CD4-positive, alpha-beta T cell treated with Interleukin-2 at 100 ng/mL for 4 hours (primary cell): ENCODE measurements around the gene MKI67.
"Not testable (repeated sequence)": the region's sequence is repeated elsewhere in the genome, so short reads cannot be mapped to it uniquely, and the experiment has no call there.

Experiments used
- DNase-seq: peaks from one replicate; pipeline ENCODE4 v3.0.0-alpha.2; 2020; ENCODE audit warnings: low spot score

MKI67 gene

GRCh38 chr10:128125944-128126764 is at the start of gene MKI67:
MKI67 (minus strand) TSS chr10:128126423; CDS start chr10:128125667, 756 bp downstream.
- DNase-seq = peak; percentile 91

- DNase-seq = no peak
Observed at GRCh38 chr10:128174581-128175559, 48.6 kb upstream of the MKI67 start.

- DNase-seq = no peak
Observed at GRCh38 chr10:128173386-128173785, 47.2 kb upstream of the MKI67 start.

GRCh38 chr10:128172756-128173155 is 46.5 kb upstream of the MKI67 start:
- no peak for DNase-seq

GRCh38 chr10:128169811-128170379 is 43.7 kb upstream of the MKI67 start:
- no peak for DNase-seq

GRCh38 chr10:128167926-128168520 is 41.8 kb upstream of the MKI67 start:
- DNase-seq = no peak

GRCh38 chr10:128167123-128167522 is 40.9 kb upstream of the MKI67 start:
- DNase-seq = not testable (repeated sequence)

- no peak for DNase-seq
Observed at GRCh38 chr10:128166151-128166550, 39.9 kb upstream of the MKI67 start.

GRCh38 chr10:128165536-128165935 is 39.3 kb upstream of the MKI67 start:
- no peak for DNase-seq

- DNase-seq = no peak
Observed at GRCh38 chr10:128163701-128164100, 37.5 kb upstream of the MKI67 start.

GRCh38 chr10:128161031-128161430 is 34.8 kb upstream of the MKI67 start:
- no peak for DNase-seq

- no peak for DNase-seq
Observed at GRCh38 chr10:128160297-128160711, 34.1 kb upstream of the MKI67 start.

GRCh38 chr10:128158021-128158795 is 32.0 kb upstream of the MKI67 start:
- no peak for DNase-seq

GRCh38 chr10:128156999-128157755 is 31.0 kb upstream of the MKI67 start:
- no peak for DNase-seq

- no peak for DNase-seq
Observed at GRCh38 chr10:128152741-128153580, 26.7 kb upstream of the MKI67 start.

GRCh38 chr10:128151031-128151430 is 24.8 kb upstream of the MKI67 start:
- DNase-seq = no peak

GRCh38 chr10:128150561-128150960 is 24.3 kb upstream of the MKI67 start:
- DNase-seq = no peak

- peak; percentile 75 for DNase-seq
Observed at GRCh38 chr10:128150045-128150493, 23.8 kb upstream of the MKI67 start.

- DNase-seq = no peak
Observed at GRCh38 chr10:128149267-128150014, 23.2 kb upstream of the MKI67 start.
